Caco-2 (cell line): Measurements from ENCODE around the gene ASGR1. TPM values are rescaled to one million over a fixed set of nuclear protein-coding genes. Genes with fewer than 3 reads are reported as not detected.

Experiments
- BruUV-seq: library from RNA; stranded (reverse); fragments of 400-500 nt; replicated peaks from 2 replicates; lab custom pipeline; 2021; lab: Mats Ljungman, UMichigan
- CTCF ChIA-PET: fragments of 300-600 bp; sonication (Branson Sonifier 250); formaldehyde crosslinking; loops from one replicate; lab custom pipeline; 2022; ENCODE audit warnings: antibody characterized with exemption; lab: Charles Lee
- POLR2A ChIA-PET: fragments of 300-600 bp; sonication (Branson Sonifier 250); formaldehyde crosslinking; loops from one replicate; lab custom pipeline; 2022; ENCODE audit warnings: antibody characterized with exemption; lab: Charles Lee
- DNase-seq, 2 experiments: peaks; one replicate each; pipeline versions ENCODE4 v3.0.0 to v3.0.0-alpha.2; 2020 to 2022
- H3K27me3 ChIP-seq: replicated peaks from 2 replicates; pipeline ENCODE4 v1.6.0; 2011; ENCODE audit warnings: low read length; ENCODE audit not compliant: control insufficient read depth, insufficient read depth
- H3K36me3 ChIP-seq: 2 replicates; pipeline ENCODE4 v1.5.1; 2011; ENCODE audit warnings: low read length; ENCODE audit not compliant: control insufficient read depth, insufficient read depth
- H3K4me1 ChIP-seq: fragments of 250-450 bp; sonication (Bioruptor Pico); 2 replicates; pipeline ENCODE4 v1.5.1; 2020; ENCODE audit warnings: mild to moderate bottlenecking
- H3K4me3 ChIP-seq: 2 replicates; pipeline ENCODE4 v1.5.1; 2011; ENCODE audit warnings: low read depth, mild to moderate bottlenecking, control low read depth, low read length
- H3K9me3 ChIP-seq: fragments of 250-450 bp; sonication (Bioruptor Pico); 2 replicates; pipeline ENCODE4 v1.5.1; 2020; ENCODE audit warnings: mild to moderate bottlenecking, moderate library complexity
- H3K27ac Mint-ChIP-seq: one replicate; pipeline ENCODE4 v1.8.0; 2022; ENCODE audit warnings: mixed read lengths; ENCODE audit not compliant: unreplicated experiment
- H3K27me3 Mint-ChIP-seq: one replicate; pipeline ENCODE4 v1.8.0; 2022; ENCODE audit warnings: mixed read lengths; ENCODE audit not compliant: insufficient read depth, unreplicated experiment
- H3K36me3 Mint-ChIP-seq: one replicate; pipeline ENCODE4 v1.8.0; 2022; ENCODE audit warnings: mild to moderate bottlenecking, mixed read lengths; ENCODE audit not compliant: insufficient read depth, unreplicated experiment
- H3K4me1 Mint-ChIP-seq: one replicate; pipeline ENCODE4 v1.8.0; 2022; ENCODE audit warnings: low read depth, mixed read lengths; ENCODE audit not compliant: unreplicated experiment
- H3K4me3 Mint-ChIP-seq: one replicate; pipeline ENCODE4 v1.8.0; 2022; ENCODE audit warnings: mild to moderate bottlenecking, moderate library complexity, mixed read lengths; ENCODE audit not compliant: unreplicated experiment
- H3K9me3 Mint-ChIP-seq: one replicate; pipeline ENCODE4 v1.8.0; 2022; ENCODE audit warnings: mixed read lengths; ENCODE audit not compliant: unreplicated experiment
- intact Hi-C: fragments of 100-400 bp; cut with micrococcal nuclease; formaldehyde crosslinking; loops from one replicate; pipeline ENCODE4 v1.10.0; 2022; ENCODE audit not compliant: unreplicated experiment
- total RNA-seq: library from RNA; stranded (reverse); gene quantifications from 2 replicates; pipeline ENCODE4 v1.2.3, GENCODE V29; 2022
- TF ChIP-seq, protein P1 (sequence below), 2 experiments: fragments of 200-600 bp in 1 of 2; IDR thresholded peaks; 1 replicate in 1 of 2; 2 replicates in 1 of 2; pipeline versions ENCODE4 v1.5.1 to v1.8.0; 2011 to 2022; ENCODE audit warnings: antibody characterized with exemption in 1 of 2, control low read depth in 1 of 2, inconsistent platforms in 1 of 2, low read depth in 1 of 2, low read length in 1 of 2, mild to moderate bottlenecking in 1 of 2, moderate library complexity in 1 of 2; ENCODE audit not compliant: insufficient read depth in 1 of 2, severe bottlenecking in 1 of 2, unreplicated experiment in 1 of 2

Gene ASGR1
- total RNA-seq, 1 experiment from 2014 or later: 9.2 TPM

DNA sequence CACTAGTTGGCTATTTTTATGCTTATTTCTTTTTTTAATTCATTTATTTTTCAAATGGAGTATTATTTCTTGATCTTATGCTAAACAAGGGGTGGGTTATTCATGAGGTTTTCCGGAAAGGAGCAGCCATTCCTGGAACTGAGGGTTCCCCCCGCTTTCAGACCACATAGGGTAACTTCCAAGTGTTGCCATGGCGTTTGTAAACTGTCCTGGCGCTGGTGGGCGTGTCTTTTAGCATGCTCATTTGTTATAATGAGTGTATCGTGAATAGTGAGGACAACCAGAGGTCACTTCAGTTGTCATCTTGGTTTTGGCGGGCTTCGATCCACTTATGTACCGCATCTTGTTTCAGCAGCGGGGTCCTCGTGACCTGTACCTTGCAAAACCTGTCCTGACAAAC lies 35.0 kb downstream of the ASGR1 start:
- H3K27ac Mint-ChIP-seq: no peak overlapping the region

DNA sequence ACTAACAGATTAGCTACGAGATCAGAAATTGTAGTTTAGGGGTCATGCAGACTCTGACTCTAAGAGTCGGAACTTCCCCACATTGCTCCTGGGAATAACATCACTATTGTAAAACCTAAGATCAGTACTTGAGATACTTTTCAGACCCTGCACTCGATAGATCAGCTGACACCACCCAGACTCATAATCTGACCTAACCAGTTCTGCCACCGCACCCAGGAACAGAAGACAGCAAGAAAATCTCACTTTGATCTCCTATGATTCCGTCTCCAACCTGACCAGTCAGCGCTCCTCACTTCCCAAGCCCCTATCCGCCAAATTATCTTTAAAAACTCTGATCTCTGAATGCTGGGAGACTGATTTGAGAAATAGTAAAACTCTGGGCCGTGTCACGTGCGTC lies 37.3 kb downstream of the ASGR1 start:
- ChIA-PET CTCF (interaction anchor here (1.2 kb wide), 1 partner anchor 96 kb away, joined by 3 read pairs; no protein-coding TSS in a partner anchor), POLR2A (no interaction called here)
- Mint-ChIP-seq H3K4me1 (peaks cover 15% of the 10 kb centered on the region), H3K4me3 (peak overlapping the region; percentile 68), H3K27ac (peak overlapping the region; percentile 94), H3K9me3 (no peaks in the 10 kb centered on the region), H3K27me3 (no peaks in the 10 kb centered on the region), H3K36me3 (peaks cover 13% of the 10 kb centered on the region)
- Histone ChIP-seq H3K36me3 (no peaks in the 10 kb centered on the region), H3K4me1 (peaks cover 8% of the 10 kb centered on the region), H3K9me3 (no peaks in the 10 kb centered on the region), H3K27me3 (no peaks in the 10 kb centered on the region), H3K4me3 (no peak overlapping the region)
- no TSS peak for BruUV-seq
- intact Hi-C loops: no loop called here
- TF ChIP-seq, protein P1, sequence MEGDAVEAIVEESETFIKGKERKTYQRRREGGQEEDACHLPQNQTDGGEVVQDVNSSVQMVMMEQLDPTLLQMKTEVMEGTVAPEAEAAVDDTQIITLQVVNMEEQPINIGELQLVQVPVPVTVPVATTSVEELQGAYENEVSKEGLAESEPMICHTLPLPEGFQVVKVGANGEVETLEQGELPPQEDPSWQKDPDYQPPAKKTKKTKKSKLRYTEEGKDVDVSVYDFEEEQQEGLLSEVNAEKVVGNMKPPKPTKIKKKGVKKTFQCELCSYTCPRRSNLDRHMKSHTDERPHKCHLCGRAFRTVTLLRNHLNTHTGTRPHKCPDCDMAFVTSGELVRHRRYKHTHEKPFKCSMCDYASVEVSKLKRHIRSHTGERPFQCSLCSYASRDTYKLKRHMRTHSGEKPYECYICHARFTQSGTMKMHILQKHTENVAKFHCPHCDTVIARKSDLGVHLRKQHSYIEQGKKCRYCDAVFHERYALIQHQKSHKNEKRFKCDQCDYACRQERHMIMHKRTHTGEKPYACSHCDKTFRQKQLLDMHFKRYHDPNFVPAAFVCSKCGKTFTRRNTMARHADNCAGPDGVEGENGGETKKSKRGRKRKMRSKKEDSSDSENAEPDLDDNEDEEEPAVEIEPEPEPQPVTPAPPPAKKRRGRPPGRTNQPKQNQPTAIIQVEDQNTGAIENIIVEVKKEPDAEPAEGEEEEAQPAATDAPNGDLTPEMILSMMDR (IDR thresholded peaks at IDR 0.05; ENCODE audit: insufficient read depth in 1 of 2, low read depth in 1 of 2, low read length in 1 of 2, severe bottlenecking in 1 of 2, unreplicated experiment in 1 of 2): no peak
- DNase-seq: peak; percentile 55 to 63

More for the DNA sequence above, 35.0 kb downstream of the ASGR1 start:
- no TSS peak for BruUV-seq
- Mint-ChIP-seq H3K4me3 (no peak overlapping the region), H3K4me1 (peaks cover 15% of the 10 kb centered on the region), H3K9me3 (no peaks in the 10 kb centered on the region), H3K36me3 (peaks cover 13% of the 10 kb centered on the region), H3K27me3 (no peaks in the 10 kb centered on the region)
- Histone ChIP-seq H3K9me3 (no peaks in the 10 kb centered on the region), H3K4me3 (no peak overlapping the region), H3K36me3 (no peaks in the 10 kb centered on the region), H3K27me3 (no peaks in the 10 kb centered on the region), H3K4me1 (peaks cover 8% of the 10 kb centered on the region)
- no peak for DNase-seq
- TF ChIP-seq, protein P1 (IDR thresholded peaks at IDR 0.05; ENCODE audit: insufficient read depth in 1 of 2, low read depth in 1 of 2, low read length in 1 of 2, severe bottlenecking in 1 of 2, unreplicated experiment in 1 of 2): no peak
- POLR2A ChIA-PET: no interaction called here
- CTCF ChIA-PET: no interaction called here
- intact Hi-C loops: no loop called here

- H3K9me3 Mint-ChIP-seq: no peaks in the 10 kb centered on the region
- POLR2A ChIA-PET: no interaction called here
- BruUV-seq: no TSS peak
- H3K4me1 Mint-ChIP-seq: peaks cover 15% of the 10 kb centered on the region
- intact Hi-C loops: no loop called here
- H3K36me3 Mint-ChIP-seq: peaks cover 13% of the 10 kb centered on the region
- no peak overlapping the region for H3K4me3 Mint-ChIP-seq
- DNase-seq: no peak
- peaks cover 8% of the 10 kb centered on the region for H3K4me1 ChIP-seq
- no peak overlapping the region for H3K4me3 ChIP-seq
- H3K27ac Mint-ChIP-seq: no peak overlapping the region
- TF ChIP-seq, protein P1 (IDR thresholded peaks at IDR 0.05; ENCODE audit: insufficient read depth in 1 of 2, low read depth in 1 of 2, low read length in 1 of 2, severe bottlenecking in 1 of 2, unreplicated experiment in 1 of 2): no peak
- H3K36me3 ChIP-seq: no peaks in the 10 kb centered on the region
- H3K27me3 Mint-ChIP-seq: no peaks in the 10 kb centered on the region
- no peaks in the 10 kb centered on the region for H3K27me3 ChIP-seq
- no peaks in the 10 kb centered on the region for H3K9me3 ChIP-seq
- CTCF ChIA-PET: interaction anchor here (0.8 to 1.2 kb wide), 3 partner anchors 25 to 94 kb away, joined by 4 to 6 read pairs (median 4); partner anchors contain the start of gene ASGR2
Observed at GRCh38 chr17:7139400-7139799, 39.8 kb downstream of the ASGR1 start.
